HUDEP-2 (cell line): ENCODE measurements around the gene MYCN.

Experiments
- DNase-seq, 76 experiments: peaks; one replicate each; lab custom pipeline; 2025; ENCODE audit not compliant: unreplicated experiment in 76 of 76; lab: John Stamatoyannopoulos, UW

MYCN gene

GRCh38 chr2:15930589-15931318 lies 9.6 kb upstream of the MYCN start:
- no peak for DNase-seq

GRCh38 chr2:15931319-15931890 lies 8.9 kb upstream of the MYCN start:
- DNase-seq = no peak

GRCh38 chr2:15931950-15932349 lies 8.4 kb upstream of the MYCN start:
- no peak for DNase-seq

- no peak for DNase-seq
Observed at GRCh38 chr2:15932394-15933183, 7.8 kb upstream of the MYCN start.

GRCh38 chr2:15933184-15933845 lies 7.0 kb upstream of the MYCN start:
- no peak for DNase-seq

GRCh38 chr2:15934291-15934945 lies 5.9 kb upstream of the MYCN start:
- no peak for DNase-seq

- no peak for DNase-seq
Observed at GRCh38 chr2:15935189-15935588, 5.2 kb upstream of the MYCN start.

GRCh38 chr2:15935675-15936074 lies 4.7 kb upstream of the MYCN start:
- no peak for DNase-seq

- no peak for DNase-seq
Observed at GRCh38 chr2:15936277-15937104, 3.9 kb upstream of the MYCN start.

GRCh38 chr2:15937105-15937881 lies 3.1 kb upstream of the MYCN start:
- no peak for DNase-seq

GRCh38 chr2:15937882-15938802 lies 2.2 kb upstream of the MYCN start:
- no peak for DNase-seq

GRCh38 chr2:15938803-15939555 lies 1.4 kb upstream of the MYCN start:
- DNase-seq = no peak

GRCh38 chr2:15939556-15939853 lies 845 bp upstream of the MYCN start:
- peak in 12 of 76 experiments; percentile 3 to 48 (median 7) for DNase-seq

- DNase-seq = no peak
Observed at GRCh38 chr2:15940661-15941480, 521 bp downstream of the MYCN start.

GRCh38 chr2:15941481-15941850 lies 1.1 kb downstream of the MYCN start:
- no peak for DNase-seq

GRCh38 chr2:15941871-15942710 lies 1.7 kb downstream of the MYCN start:
- DNase-seq = no peak
